Right cardiac atrium (tissue), 5 donors: ENCODE data around the gene URM1. TPM values are rescaled to one million over a fixed set of nuclear protein-coding genes. Genes with fewer than 3 reads are reported as not detected.

Experiments used
- ATAC-seq, 2 donors: fragments of 200-7000 bp; cut with Tn5 transposase; one replicate each; pipeline versions ENCODE4 v1.8.0 to v1.9.1; 2020; ENCODE audit warnings: moderate library complexity in 2 of 2, mild to moderate bottlenecking in 1 of 2
- DNase-seq, 3 donors: peaks; one replicate each; pipeline ENCODE4 v3.0.0-alpha.2; 2020
- H3K27ac ChIP-seq: one replicate; pipeline ENCODE4 v1.5.1; 2013; ENCODE audit warnings: mild to moderate bottlenecking, low read length, control low read depth, moderate library complexity
- H3K27me3 ChIP-seq: one replicate; pipeline ENCODE4 v1.6.1; 2013; ENCODE audit not compliant: control insufficient read depth, insufficient read depth
- H3K4me1 ChIP-seq: one replicate; pipeline ENCODE4 v1.6.1; 2013; ENCODE audit warnings: low read length; ENCODE audit not compliant: control insufficient read depth, insufficient read depth
- H3K4me3 ChIP-seq: one replicate; pipeline ENCODE4 v1.5.1; 2013; ENCODE audit warnings: low read length, control low read depth
- H3K9me3 ChIP-seq: one replicate; pipeline ENCODE4 v1.6.1; 2013; ENCODE audit warnings: low read length; ENCODE audit not compliant: control insufficient read depth
- WGBS: extraction: QIAGEN DNeasy Blood & Tissue Kit; methylation state at CpG from one replicate; pipeline ENCODE4 v1.1.7; 2013; 5-methylcytosine and 5-hydroxymethylcytosine counted together
- intact Hi-C, 4 donors: fragments of 100-400 bp; cut with DNase I; formaldehyde crosslinking; loops; one replicate each; pipeline versions ENCODE4 v1.11.0 to v1.14.0; 2022 to 2023
- microRNA-seq, 2 donors: library from miRNA; unstranded; fragments of <30 nt; microRNA quantifications; one replicate each; pipeline ENCODE4 v1.2.0, GENCODE V29; 2020 to 2021
- polyA plus RNA-seq: library from polyadenylated mRNA; stranded (reverse); fragments of 200-250 nt; gene quantifications from one replicate; pipeline ENCODE4 v1.2.3, GENCODE V29; 2013
- total RNA-seq, 4 donors: library from RNA; stranded (reverse); fragmentation: NEBNext Ultra II Directional; extraction: Animal tissue kit (Norgen Biotek cat#: 25700); gene quantifications; one replicate each; pipeline ENCODE4 v1.2.1, GENCODE V29; 2021
- donor health status: healthy with polysubstance abuse.
- donor health status: DM: no; HTN: yes; CAD: no.
- donor health status: DM: no; HTN: no; CAD: no.
- donor health status: DM: no; HTN: yes; CAD: no; lungs with severe emphysema.
- donor health status: DM: yes; HTN: yes; CAD: no.

The URM1 gene
- total and polyA plus RNA-seq, 5 donors, result 44.2 to 57.4 (median 50.5) TPM

- intact Hi-C loops, result loop anchor here in 1 of 4 donors (10.0 kb wide), 1 partner anchor 129 kb away; no protein-coding TSS in a partner anchor
- DNase-seq (peak in 2 of 3 donors; percentile 9 to 41), ATAC-seq (no peak)
- 92% methylated on average over 18 of the region's 18 CpGs for WGBS
- Histone ChIP-seq H3K27me3 (no peaks in the 10 kb centered on the region), H3K4me1 (no peaks in the 10 kb centered on the region), H3K9me3 (no peaks in the 10 kb centered on the region), H3K27ac (no peak overlapping the region), H3K4me3 (no peak overlapping the region)
These were observed 64.4 kb downstream of the URM1 start for GRCh38 chr9:128435611-128436010.

DNA sequence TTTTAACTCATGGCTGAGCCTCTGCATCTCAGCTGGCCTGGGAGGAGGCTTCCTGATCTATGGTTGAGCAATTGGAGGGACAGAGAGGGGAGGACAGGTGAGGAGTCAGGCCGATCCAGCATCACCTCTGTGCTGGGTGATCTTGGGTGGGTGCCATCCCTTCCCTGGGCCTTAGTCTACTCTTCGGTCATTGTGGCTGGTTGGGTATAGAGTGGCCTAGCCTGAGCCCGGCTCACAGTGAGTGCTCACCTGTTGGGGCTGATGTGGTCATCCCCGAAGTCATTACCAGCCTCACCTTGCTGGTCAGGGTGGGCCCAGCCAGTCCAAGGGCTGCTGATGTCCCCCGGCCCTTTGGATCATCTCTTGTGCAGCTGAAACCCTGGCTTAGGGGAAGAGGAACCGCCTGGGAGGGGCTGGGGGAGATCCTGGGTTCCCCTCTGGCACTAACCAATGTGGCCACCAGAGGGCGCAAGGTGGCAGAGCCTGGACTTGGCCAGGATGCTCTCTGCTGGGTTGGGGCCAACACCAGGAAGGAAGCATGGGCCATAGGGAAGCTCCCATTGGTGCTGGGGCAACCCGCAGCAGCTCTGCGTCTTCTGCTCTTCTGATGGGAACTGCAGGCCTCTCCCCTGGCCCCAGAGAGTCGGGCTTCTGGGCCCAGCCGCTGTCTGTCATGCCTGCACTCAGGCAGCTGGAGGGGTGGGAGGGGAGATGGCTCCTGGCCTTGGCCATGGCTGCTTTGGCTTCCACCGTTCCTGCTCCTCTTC lies 67.4 kb downstream of the URM1 start:
- H3K4me1 ChIP-seq, result no peaks in the 10 kb centered on the region
- H3K9me3 ChIP-seq, result no peaks in the 10 kb centered on the region
- ATAC-seq (peak; percentile 90 to 91), DNase-seq (peak; percentile 91 to 95 (median 95))
- H3K27ac ChIP-seq, result no peak overlapping the region
- H3K27me3 ChIP-seq, result no peaks in the 10 kb centered on the region
- intact Hi-C loops, result loop anchor here in 1 of 4 donors (10.0 kb wide), 1 partner anchor 126 kb away; no protein-coding TSS in a partner anchor
- 32% methylated on average over 12 of the region's 12 CpGs for WGBS
- H3K4me3 ChIP-seq, result no peak overlapping the region

GRCh38 chr9:128439273-128439672 lies 68.1 kb downstream of the URM1 start:
- Histone ChIP-seq H3K4me3 (no peak overlapping the region), H3K27ac (no peak overlapping the region), H3K9me3 (no peaks in the 10 kb centered on the region), H3K4me1 (no peaks in the 10 kb centered on the region), H3K27me3 (no peaks in the 10 kb centered on the region)
- DNase-seq (no peak), ATAC-seq (no peak)
- WGBS, result 82% methylated on average over 7 of the region's 7 CpGs
- intact Hi-C loops, result loop anchor here in 1 of 4 donors (10.0 kb wide), 1 partner anchor 126 kb away; no protein-coding TSS in a partner anchor

Small RNA genes within 50 kb of the gene (microRNA-seq; reads per million reads assigned to microRNA genes)
- 0 reads per million in 2 donors for gene MIR219B

Other genes starting within 250 kb of the URM1 start
- 100 to 1,000 TPM; 122 to 128 (median 126) TPM for gene PTGES2, start 243.6 kb upstream of the URM1 start, total RNA-seq
- gene PTGES2, start 243.6 kb upstream of the URM1 start, polyA plus RNA-seq, result 162 TPM
- gene LCN2, start 221.9 kb upstream of the URM1 start, total RNA-seq, result not detected
- gene LCN2, start 221.9 kb upstream of the URM1 start, polyA plus RNA-seq, result 0.16 TPM
- gene BBLN, start 211.1 kb upstream of the URM1 start, total RNA-seq, result 10 to 100 TPM; 41.6 to 58.0 (median 49.1) TPM
- 138 TPM for gene BBLN, start 211.1 kb upstream of the URM1 start, polyA plus RNA-seq
- gene CIZ1, start 179.8 kb upstream of the URM1 start, total RNA-seq, result 10 to 100 TPM; 75.9 to 81.5 (median 81.0) TPM
- gene CIZ1, start 179.8 kb upstream of the URM1 start, polyA plus RNA-seq, result 39.0 TPM
- 1 to 10 TPM; 4.4 to 7.4 (median 5.8) TPM for gene DNM1, start 168.0 kb upstream of the URM1 start, total RNA-seq
- 6.0 TPM for gene DNM1, start 168.0 kb upstream of the URM1 start, polyA plus RNA-seq
- gene GOLGA2, start 95.4 kb upstream of the URM1 start, total RNA-seq, result 100 to 1,000 TPM in 2 of 4 donors, 10 to 100 TPM in 2; 85.6 to 124 (median 101) TPM
- 84.2 TPM for gene GOLGA2, start 95.4 kb upstream of the URM1 start, polyA plus RNA-seq
- gene SWI5, start 95.1 kb upstream of the URM1 start, total RNA-seq, result 10 to 100 TPM; 18.7 to 22.3 (median 20.5) TPM
- gene SWI5, start 95.1 kb upstream of the URM1 start, polyA plus RNA-seq, result 33.7 TPM
- gene TRUB2, start 48.9 kb upstream of the URM1 start, total RNA-seq, result 10 to 100 TPM; 19.9 to 29.0 (median 25.9) TPM
- gene TRUB2, start 48.9 kb upstream of the URM1 start, polyA plus RNA-seq, result 24.6 TPM
- gene COQ4, start 48.5 kb upstream of the URM1 start, total RNA-seq, result 10 to 100 TPM; 26.5 to 28.9 (median 27.6) TPM
- gene COQ4, start 48.5 kb upstream of the URM1 start, polyA plus RNA-seq, result 41.8 TPM
- 10 to 100 TPM; 14.7 to 20.4 (median 18.4) TPM for gene SLC27A4, start 30.8 kb upstream of the URM1 start, total RNA-seq
- 21.7 TPM for gene SLC27A4, start 30.8 kb upstream of the URM1 start, polyA plus RNA-seq
- 10 to 100 TPM; 12.8 to 23.2 (median 17.7) TPM for gene CERCAM, start 49.5 kb downstream of the URM1 start, total RNA-seq
- gene CERCAM, start 49.5 kb downstream of the URM1 start, polyA plus RNA-seq, result 12.3 TPM
- gene ODF2, start 84.6 kb downstream of the URM1 start, total RNA-seq, result 10 to 100 TPM; 13.8 to 15.4 (median 14.4) TPM
- 9.6 TPM for gene ODF2, start 84.6 kb downstream of the URM1 start, polyA plus RNA-seq
- gene GLE1, start 133.3 kb downstream of the URM1 start, total RNA-seq, result 10 to 100 TPM; 15.7 to 19.3 (median 17.9) TPM
- 10.6 TPM for gene GLE1, start 133.3 kb downstream of the URM1 start, polyA plus RNA-seq
- gene SPTAN1, start 181.2 kb downstream of the URM1 start, total RNA-seq, result 100 to 1,000 TPM; 269 to 312 (median 282) TPM
- gene SPTAN1, start 181.2 kb downstream of the URM1 start, polyA plus RNA-seq, result 154 TPM